Measurements from ENCODE around the gene MYLK. TPM values are rescaled to one million over a fixed set of nuclear protein-coding genes. Genes with fewer than 3 reads are reported as not detected.

The MYLK gene
- total and polyA plus RNA-seq, 9 donors = 50.2 to 645 (median 205) TPM

- H3K36me3 ChIP-seq = no peaks in the 10 kb centered on the region
- no peaks in the 10 kb centered on the region for H3K4me1 ChIP-seq (ENCODE audit: insufficient read depth)
- DNase-seq = no peak
- H3K27ac ChIP-seq = no peak overlapping the region
- 93 to 96% (median 94%) methylated on average over 6 of the region's 6 CpGs for WGBS, 3 donors
- no peaks in the 10 kb centered on the region for H3K9me3 ChIP-seq
- TF ChIP-seq EP300 (IDR thresholded peaks at IDR 0.05) = no peak
- no peak for TF ChIP-seq CTCF (IDR thresholded peaks at IDR 0.05)
- TF ChIP-seq POLR2A (IDR thresholded peaks at IDR 0.05) = no peak
- intact Hi-C loops (cut with DNase I) = loop anchor here in 2 of 4 donors (5.0 to 10.0 kb wide), 2 partner anchors 69 to 237 kb away; no protein-coding TSS in a partner anchor
- H3K4me3 ChIP-seq = no peak overlapping the region
- no peaks in the 10 kb centered on the region for H3K27me3 ChIP-seq
Measured at GRCh38 chr3:123564056-123564455, 320.1 kb downstream of the MYLK start.

- 77 to 84% (median 81%) methylated on average over 1 of the region's 1 CpG for WGBS, 3 donors
- Histone ChIP-seq H3K4me3 (no peak overlapping the region), H3K4me1 (ENCODE audit: insufficient read depth) (no peaks in the 10 kb centered on the region), H3K9me3 (no peaks in the 10 kb centered on the region), H3K27me3 (no peaks in the 10 kb centered on the region), H3K27ac (no peak overlapping the region), H3K36me3 (no peaks in the 10 kb centered on the region)
- TF ChIP-seq CTCF (IDR thresholded peaks at IDR 0.05) = no peak
- TF ChIP-seq EP300 (IDR thresholded peaks at IDR 0.05) = no peak
- no peak for TF ChIP-seq POLR2A (IDR thresholded peaks at IDR 0.05)
- intact Hi-C loops (cut with DNase I) = loop anchor here in 2 of 4 donors (5.0 to 10.0 kb wide), 2 partner anchors 68 to 235 kb away; no protein-coding TSS in a partner anchor
- no peak for DNase-seq
Measured at GRCh38 chr3:123562547-123562946, 321.6 kb downstream of the MYLK start.

GRCh38 chr3:123561188-123561587, 322.9 kb downstream of the MYLK start:
- Histone ChIP-seq H3K4me1 (ENCODE audit: insufficient read depth) (no peaks in the 10 kb centered on the region), H3K36me3 (no peaks in the 10 kb centered on the region), H3K9me3 (no peaks in the 10 kb centered on the region), H3K27ac (no peak overlapping the region), H3K4me3 (no peak overlapping the region), H3K27me3 (no peaks in the 10 kb centered on the region)
- WGBS, 3 donors = 66 to 99% (median 79%) methylated on average over 2 of the region's 2 CpGs
- intact Hi-C loops (cut with DNase I) = loop anchor here in 2 of 4 donors (5.0 to 10.0 kb wide), 2 partner anchors 66 to 234 kb away; no protein-coding TSS in a partner anchor
- DNase-seq = no peak
- TF ChIP-seq POLR2A (IDR thresholded peaks at IDR 0.05) = no peak
- TF ChIP-seq CTCF (IDR thresholded peaks at IDR 0.05) = no peak
- TF ChIP-seq EP300 (IDR thresholded peaks at IDR 0.05) = no peak

Small RNA genes lying within 50 kb of the gene (small RNA-seq; reads per million reads assigned to genes)
- not detected for gene RF00392

Other genes starting within 250 kb of the MYLK start
- gene CCDC14, start 76.9 kb upstream of the MYLK start, total RNA-seq = 10 to 100 TPM; 19.9 to 32.1 (median 27.0) TPM
- 10 to 100 TPM; 20.1 to 30.6 TPM for gene CCDC14, start 76.9 kb upstream of the MYLK start, polyA plus RNA-seq
- not detected for gene ROPN1, start 107.8 kb upstream of the MYLK start, total RNA-seq
- not detected for gene ROPN1, start 107.8 kb upstream of the MYLK start, polyA plus RNA-seq
- 10 to 100 TPM in 6 of 7 donors, 1 to 10 TPM in 1; 8.0 to 37.1 (median 22.1) TPM for gene KALRN, start 149.0 kb upstream of the MYLK start, total RNA-seq
- 10 to 100 TPM in 1 of 2 donors, 1 to 10 TPM in 1; 5.5 to 21.2 TPM for gene KALRN, start 149.0 kb upstream of the MYLK start, polyA plus RNA-seq